Islet precursor cell (in vitro differentiated cells): ENCODE results near the gene STX18.
"Not testable (repeated sequence)": the region's sequence is repeated elsewhere in the genome, so short reads cannot be mapped to it uniquely, and the experiment has no call there.

ENCODE experiments used
- DNase-seq: peaks from one replicate; pipeline ENCODE4 v3.0.0-alpha.2; 2018

Gene STX18

DNA sequence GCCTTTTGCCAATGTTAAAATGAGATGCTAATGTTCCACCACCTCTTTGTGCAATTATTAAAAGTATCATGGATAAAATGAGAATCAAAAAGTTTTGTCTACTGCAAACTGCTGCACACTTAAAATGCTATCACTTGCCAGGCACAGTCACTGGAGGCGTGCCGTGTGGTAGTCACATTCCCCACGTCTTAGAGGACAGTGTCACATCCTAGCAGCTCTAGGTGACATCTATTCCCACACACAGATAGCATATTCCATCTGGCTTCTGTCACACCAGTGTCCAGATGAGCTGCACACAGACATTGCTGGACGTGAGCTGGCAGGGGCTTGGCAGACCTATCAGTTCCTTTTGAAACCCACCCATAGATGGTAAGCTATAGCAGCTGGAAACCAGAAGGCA, 107.9 kb downstream of the STX18 start:
- DNase-seq: no peak

DNA sequence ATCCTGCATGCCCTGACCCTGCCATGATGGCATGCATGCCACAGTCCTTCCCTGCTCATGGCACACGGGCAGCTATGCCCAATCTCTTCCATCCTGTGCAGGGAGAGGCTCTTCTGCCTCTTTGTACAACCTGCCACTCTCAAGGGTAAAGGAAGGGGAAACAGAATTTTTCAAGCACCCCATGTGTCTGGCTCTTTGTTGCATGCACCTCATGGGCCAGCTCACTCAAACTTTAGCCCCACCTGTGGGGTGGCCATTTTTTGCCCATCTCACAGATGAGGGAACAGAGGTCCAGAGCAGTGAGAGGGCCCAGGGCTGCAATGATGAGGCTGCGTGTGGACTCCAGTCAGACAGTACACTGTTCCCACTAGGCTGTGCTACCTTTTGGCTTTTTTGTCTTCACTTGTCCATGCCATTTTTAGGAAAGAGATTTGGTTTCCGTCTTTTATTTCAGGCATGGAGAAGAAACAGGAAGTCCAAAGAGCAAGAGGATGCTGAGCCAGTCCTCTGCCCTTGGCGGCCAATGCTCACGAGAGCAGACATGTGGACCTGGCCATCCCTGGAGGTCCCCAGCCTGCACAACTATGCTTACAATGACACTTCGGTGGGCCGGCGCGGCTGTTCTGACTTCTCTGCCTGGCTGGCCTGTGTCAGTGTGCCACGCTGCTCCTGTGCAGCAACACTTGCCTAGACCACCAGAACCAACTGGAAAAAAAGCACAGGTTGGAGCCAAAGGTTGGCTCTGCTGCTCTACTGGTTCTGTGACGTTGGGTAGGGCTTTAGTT, 109.3 kb downstream of the STX18 start:
- no peak for DNase-seq

DNA sequence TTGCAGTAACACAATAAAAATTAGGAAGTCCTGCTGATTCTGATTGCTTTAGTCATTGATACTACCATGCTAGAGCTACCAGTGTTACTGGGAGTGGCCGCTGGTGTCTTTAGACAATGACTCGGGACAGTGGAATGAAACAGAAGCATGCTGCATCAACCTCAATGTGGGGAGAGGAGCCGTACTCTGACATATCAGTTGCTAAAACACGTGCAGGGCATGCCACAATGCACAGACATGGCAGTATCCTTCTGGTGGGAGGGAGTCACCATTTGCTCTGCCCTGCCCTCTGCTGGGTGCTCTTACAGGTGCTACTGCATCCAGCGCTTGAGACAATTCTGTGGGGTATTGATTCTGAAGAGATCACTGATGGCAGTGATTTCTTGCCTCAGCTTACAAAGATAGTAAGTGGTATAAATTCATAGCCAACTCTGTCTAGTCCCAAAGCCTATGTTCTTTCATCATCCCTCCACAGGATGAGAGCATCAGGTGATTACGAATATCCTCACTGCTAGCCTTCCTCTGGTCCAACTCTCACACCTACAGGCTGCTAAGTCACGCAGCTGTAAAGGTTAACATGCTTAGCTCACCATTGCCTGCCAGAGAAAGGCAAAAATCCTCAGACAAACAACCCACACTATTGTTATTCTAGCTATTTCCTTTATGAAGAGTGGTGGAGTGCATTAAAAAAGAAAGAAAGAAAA, 111.2 kb downstream of the STX18 start:
- peak; percentile 93 for DNase-seq

DNA sequence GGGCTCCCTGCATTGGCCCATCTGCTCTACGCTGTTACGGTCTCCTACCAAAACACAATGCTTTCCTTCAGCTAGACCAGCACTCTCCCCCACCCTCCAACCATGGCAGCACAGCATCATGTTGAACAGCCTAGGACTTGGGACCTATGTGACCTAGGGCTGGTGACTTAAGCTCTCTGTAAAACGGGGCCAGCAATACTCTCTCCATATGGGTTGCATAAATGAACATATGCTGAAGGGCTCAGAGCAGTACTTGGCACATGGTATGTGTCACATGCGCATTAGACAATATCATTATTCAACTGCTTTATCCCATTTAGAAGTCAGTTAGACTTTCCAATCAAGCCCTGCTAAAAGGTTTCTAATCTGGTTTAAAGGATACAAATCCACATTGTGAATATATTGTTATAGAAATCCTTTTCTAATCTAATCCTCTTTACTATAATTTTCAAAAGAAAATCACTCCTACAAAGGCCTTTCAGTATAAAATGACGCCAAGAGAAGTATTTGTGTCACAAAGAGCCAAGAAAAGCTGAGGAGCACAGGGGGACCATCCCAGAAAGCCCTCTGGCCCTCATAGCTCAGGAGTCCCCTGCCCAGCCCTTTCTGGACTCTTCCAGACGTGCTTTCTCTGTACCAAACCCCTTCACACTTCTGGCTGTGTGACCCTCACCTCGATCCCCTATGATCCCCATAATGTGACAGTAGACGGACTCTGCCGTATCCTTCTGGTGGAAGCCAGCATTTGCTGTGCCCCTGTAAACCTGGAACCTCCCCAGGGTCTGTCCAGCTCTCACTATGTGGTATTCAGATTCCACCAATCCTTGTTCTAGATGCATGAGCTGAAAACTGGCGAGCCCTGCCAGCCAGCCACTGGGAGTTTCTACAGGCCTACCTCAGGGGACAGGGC, 112.6 kb downstream of the STX18 start:
- peak; percentile 17 for DNase-seq

DNA sequence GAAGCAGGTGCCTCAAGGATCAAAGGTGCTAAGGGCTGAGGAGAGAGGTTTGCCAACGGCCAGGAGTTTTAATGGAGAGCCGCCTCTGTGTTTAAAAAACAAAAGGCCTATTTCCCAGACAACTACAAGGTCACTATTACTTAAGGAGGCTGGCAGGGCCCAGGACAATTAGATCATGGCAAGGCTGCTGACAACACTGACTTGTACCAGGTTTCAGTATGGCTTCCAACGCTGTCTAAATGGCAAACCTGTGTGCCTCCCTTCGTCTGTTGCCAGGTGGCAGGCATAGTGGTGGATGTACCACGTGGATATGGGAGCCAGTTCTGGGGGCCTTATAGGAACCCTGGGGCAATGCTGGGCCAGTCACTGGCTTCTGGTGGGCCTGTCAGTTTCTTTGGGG, 114.0 kb downstream of the STX18 start:
- DNase-seq: no peak

DNA sequence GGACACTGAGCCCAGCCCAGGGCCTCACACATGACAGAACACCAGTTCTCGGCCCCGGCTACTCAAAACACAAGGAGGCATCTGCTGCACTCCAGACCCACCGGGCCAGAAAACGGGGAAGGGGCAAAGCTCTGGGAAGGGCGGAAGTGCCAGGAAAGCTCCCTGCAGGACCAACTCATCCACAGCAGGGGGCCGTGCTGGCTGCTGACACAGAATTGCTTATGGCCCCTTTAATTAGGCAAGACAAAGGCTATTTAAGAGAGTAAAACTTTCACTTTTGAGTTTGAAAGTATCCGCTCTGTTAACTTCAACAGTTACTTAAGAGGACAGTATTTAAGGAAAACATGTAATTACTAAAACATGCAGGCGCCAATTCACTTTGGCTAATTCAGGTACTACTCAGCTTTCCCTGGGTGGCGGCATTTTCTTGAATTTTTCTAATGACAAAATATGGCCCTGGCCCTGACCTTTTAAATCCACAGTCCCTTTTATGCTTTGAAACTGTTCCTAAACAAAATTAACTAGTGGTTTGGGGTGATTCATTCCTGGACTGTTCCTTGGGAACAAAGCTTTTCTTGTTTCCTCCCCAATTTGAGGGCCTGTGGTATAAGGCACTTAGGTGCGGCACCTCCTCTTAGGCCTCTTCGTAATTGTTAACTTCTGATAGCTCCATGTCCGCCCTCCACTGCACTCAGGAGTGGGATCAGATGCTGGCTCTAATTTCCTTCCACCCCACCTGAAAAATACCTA, 114.6 kb downstream of the STX18 start:
- DNase-seq: peak; percentile 85

DNA sequence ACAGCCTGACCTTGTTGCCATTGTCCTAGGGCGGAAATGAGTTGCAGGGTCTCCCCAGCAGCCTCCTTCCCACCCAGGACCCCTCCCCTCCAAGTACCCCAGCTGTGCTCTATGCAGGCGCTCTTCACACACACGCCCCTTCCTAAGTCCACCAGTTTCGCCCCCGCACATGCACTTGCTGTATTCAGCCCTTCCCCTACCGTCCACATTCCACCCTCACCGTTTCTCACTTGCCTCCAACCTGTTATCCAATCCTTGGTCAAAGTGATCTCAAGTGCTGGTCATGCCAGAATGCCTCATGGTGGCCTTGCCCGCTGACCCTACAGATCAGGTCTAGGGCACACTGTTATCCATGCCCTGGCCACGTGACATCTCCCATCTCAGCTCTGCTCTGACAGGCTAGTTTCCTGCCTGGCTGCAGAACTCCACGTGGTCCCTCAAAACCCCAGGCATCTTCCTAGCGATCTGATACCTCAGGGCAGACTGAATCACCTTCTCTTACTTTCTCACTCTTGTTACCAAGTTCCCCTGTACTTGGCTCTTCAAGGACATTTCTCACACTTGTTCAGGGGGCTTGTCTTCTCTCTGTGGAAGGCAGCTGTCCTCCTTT, 115.2 kb downstream of the STX18 start:
- no peak for DNase-seq

DNA sequence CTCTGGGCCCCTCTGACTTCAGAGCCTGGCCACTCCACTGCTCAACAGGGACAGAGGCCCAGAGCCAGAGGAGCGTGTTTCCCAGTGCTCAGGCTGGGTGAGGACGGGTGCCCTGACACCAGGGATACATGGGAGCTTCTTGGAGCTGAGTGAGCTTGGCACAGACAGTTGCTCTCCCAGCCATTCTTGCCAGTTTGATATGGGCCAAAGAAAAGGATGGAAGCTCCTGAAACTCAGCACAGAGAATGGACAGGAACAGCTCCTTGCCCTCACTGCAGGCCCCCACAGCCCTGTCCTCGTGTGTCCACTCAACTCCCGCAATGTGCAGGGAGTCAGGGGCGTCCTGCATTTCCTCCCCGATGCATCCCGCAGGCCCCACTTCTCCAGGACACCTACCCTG, 116.2 kb downstream of the STX18 start:
- peak; percentile 31 for DNase-seq

DNA sequence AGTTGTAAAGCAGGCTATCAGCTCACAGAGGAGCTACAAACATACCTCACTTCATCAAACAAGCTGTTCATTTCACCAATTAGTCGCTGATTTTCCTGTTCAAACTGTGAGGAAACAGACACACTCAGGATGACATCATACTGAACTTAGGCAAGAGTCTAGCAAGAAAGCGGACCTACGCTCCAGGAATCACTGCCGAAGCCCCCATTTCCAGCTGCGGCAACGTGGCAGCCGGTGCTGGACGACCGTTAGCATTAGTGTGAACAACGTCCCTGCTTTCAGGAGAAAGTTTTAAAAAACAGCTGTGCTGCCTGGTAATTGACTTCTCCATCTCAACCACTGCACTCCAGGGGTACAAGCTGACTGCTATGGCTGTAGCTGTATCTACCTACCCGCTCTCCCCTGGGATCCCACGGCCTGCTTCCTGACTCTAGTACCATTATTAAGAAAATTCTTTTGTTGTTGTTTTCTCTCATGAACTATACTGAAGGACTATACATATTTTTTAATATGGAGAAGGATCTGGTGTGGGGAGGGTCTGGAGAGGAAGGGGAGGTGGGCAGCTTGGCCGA, 116.6 kb downstream of the STX18 start:
- DNase-seq: peak; percentile 31

DNA sequence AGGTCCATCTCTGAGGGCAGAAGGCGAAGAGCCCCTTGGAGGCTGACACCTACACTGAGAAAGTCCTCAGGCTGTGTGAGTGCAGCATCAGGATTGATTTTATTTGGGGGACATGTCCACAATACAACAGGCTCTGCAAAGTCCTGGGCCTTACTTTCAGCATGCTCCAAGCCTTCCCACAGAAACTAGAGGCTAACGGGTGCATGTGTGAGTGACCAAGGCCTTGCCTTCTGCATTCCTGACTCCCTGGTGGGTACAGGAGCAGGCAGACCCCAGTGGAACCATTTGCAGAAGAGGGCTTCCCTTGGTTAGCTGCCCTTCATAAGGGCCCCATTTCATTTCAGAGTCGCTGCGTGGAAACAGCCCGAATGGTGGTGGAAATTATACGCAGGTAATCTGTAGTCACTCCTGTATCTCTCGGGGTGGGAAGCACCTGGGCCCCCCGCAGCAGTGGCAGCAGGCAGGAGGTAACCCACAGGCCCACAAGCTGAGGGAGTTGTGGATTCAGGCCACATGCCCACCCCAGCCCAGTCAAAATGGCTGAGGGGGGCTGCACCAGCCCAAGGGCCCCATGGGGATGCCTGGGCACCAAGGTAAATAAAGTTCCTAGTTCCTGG, 117.2 kb downstream of the STX18 start:
- peak; percentile 41 for DNase-seq

DNA sequence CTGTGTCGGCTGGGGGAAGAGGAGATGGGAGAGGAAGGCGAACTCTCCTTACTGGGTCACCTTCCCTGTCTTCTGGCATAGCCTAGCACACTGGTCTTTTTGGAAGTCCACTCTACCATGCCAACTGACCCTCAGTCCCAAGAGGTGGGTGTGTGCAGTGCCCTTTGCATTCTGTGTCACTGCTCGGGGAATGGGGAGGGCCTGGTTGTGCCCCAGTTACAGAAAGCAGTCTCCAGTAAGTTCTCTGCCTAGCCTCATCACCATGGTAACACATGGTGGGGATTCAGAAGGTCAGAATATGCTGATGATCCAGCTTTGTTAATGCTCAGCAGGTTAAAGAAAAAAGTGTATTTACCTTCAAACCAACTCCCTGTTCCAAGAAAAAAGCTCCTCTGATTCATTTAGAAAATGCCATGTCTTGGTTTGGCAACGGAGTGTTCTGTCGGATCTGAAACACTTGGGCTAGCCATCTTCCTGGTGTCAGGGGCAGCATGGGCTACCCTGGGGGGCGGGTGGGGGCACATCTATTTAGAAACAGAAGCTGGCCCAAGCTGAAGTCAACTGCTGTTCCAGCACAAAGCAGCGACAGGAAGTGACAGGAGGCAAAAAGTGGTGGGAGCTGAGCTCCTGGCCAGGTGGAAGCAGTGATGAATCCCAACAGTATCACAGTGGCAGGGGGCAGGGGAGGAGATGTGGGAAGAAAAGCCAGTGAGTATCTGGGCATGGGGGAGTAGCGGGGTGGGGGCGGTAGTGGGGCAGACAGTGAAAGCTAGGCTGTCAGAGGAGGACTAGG, 117.9 kb downstream of the STX18 start:
- no peak for DNase-seq

DNA sequence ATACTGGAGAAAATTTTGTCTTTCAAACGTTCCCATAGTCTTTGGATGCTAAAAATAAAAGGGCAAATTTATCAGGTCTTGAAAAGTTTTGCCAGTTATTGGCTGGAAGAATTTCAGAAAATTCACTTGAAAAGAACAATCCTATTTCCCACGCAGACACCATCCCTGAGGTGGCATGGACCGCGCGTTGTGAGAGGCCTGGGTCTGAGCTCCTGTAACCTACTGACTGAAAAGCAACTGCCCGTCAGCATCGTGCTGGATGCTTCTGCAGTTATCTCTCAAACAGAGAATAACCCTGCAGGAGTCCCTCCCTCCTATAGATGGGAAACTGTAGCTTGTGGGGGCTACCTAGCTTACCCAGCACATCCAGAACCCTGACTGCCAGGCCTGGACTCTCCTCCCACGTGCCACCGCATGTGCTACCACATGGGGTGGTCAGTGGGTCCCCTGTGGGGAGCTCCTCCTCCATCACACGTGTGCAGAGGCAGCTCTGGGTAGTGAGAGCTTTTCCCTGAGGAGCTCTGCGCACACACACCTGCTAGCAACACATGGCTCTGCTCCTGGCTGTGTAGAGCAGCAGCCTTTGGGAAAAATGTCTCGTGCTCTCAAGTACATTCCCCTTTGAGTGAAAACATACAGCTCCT, 118.9 kb downstream of the STX18 start:
- DNase-seq: no peak

DNA sequence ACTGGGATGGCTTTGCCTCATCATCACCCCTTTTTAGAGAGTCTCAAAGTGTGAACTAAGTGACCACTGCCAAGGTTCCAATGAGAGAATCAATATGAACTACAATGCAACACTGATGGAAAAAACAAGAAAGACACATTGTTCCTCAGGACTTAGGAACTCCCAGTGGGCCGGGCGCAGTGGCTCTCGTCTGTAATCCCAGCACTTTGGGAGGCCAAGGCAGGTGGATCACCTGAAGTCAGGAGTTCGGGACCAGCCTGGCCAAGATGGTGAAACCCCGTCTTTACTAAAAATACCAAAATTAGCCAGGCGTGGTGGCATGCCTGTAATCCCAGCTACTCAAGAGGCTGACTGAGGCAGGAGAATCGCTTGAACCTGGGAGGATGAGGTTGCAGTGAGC, 119.7 kb downstream of the STX18 start:
- DNase-seq: not testable (repeated sequence)

DNA sequence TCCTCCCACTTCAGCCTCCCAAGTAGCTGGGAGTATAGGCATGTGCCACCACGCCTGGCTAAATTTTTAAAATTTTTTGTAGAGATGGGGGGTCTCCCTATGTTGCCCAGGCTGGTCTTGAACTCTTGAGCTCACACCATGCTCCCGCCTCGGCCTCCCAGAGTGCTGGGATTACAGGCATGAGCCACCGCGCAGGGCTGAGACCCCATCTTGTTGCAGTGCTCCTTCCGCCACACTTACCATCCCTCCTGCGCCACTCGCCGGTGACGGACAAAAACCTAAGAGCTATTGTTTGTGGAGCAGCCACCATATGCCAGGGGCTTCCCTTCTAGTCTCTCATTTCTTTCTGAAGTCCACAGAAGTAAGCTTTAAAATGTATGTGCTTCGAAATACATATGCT, 120.5 kb downstream of the STX18 start:
- no peak for DNase-seq

DNA sequence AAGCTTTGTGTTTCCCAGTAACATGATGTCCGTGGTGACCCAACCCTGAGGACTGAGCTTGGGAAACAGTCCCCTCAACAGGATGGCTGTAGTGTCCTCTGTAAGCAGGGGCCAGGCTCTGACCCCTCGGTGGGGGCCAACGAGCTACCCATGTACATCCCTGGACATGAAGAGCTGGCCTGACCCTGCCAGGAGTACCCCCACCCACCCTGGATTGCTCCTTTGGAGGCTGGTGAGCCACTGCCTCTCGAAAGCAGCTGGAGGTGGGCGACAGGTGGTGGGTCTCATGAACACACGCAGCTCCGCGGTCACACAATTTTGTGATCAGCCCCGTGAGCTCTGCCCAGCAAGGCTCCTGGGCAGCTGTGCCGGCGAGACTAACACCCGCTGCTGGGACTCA, 121.4 kb downstream of the STX18 start:
- DNase-seq: peak; percentile 41

DNA sequence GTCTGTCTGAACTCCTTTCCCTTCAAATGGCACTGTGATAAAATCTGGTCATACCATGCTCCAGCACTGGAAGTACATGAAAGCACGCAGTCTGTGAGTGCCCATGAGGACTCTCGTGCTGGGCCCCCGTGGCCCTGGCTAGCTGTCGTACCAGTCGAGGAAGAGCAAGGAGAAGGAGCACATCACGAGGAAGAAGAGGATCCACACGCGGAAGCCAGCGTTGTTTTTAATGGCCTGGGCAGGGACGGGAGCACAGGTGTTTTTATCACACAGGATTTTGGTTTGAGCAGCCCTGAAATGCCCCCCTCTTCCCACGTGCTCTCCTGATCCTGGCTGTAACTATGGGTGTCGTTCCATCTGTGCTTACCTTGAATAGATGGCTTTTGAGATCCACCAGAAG, 122.0 kb downstream of the STX18 start:
- DNase-seq: no peak

DNA sequence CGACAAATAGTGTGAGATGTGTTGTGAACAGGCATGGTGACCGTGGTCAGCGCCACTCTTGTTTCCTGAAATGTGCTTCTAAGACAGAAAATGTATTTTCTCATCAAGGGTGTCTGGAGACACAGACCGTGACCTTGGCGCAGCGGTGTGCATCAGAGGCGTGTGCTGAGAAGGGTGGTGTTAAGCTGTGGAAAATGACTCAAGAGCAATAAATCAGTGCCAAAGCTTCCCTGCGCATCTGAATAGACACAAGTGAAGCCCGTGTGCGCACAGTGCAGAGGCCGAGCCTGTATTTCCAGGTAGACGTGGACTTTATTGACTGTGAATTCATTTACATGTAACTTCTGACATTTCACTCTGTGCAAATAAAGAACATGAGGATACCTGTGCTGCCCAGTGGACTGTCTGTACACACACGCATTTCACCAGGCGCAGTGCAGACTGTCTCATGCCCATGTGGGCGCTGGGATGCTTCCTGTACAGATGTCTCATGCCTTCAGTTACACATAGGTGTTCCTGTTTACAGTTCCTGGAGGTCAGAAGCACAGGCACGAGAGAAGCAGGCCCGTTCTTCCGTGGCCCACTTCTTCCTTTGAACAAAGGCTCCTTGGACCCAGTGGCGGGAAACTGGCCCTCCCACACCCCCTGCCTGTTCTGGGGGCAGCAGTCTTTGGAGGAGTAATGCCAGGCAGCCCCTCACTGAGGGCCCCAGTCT, 123.0 kb downstream of the STX18 start:
- DNase-seq: no peak

DNA sequence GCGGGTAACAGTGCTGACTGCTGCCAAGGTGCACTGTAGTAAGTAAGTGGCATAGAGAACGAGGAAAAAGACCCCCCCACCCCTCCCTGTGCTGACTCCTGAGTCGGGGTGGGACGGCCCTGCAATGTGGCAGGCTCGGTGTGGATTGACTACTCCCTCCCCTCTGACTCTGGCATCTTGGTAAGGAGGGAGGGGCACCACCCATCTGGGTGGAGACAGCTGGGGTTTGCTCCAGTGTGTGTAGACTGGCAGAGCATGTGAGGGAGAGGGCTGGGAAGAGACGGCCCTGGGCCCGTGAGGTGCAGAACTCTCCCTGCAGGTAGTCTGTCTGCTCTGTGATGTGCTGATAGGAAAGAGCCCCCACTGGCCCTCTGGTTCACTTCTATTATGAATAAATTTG, 124.0 kb downstream of the STX18 start:
- peak; percentile 40 for DNase-seq

DNA sequence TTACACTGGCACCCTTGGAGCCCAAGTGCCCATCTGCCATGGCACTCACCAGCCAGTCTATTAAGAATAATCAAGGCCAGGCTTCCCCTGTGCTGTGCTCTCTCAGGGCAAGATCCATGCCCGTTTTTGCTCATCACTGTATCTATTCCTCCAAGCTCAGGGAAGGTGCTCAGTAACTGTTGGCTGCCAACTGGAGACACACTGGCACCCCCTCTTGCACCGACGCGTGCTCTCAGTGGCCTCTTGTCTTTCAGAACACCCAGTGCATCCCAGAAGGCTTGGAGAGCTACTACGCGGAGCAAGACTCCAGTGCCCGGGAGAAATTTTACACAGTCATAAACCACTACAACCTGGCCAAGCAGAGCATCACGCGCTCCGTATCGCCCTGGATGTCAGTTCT, 124.9 kb downstream of the STX18 start:
- DNase-seq: peak; percentile 35
